OCI-LY3 (cell line): ENCODE results near the gene LRRN2.

ENCODE experiments used
- EZH2phosphoT487 ChIP-seq: fragments of 200-600 bp; shearing (Covaris generic); IDR thresholded peaks from 2 replicates; pipeline ENCODE4 v1.6.1; 2018; ENCODE audit warnings: antibody characterized with exemption, mixed run types, low read depth
- TF ChIP-seq, protein P1 (sequence below): fragments of 200-600, 300-600 bp; sonication (generic); IDR thresholded peaks from 2 replicates; pipeline ENCODE4 v1.5.1; 2014; ENCODE audit warnings: antibody characterized with exemption, low read length, low read depth

DNA sequence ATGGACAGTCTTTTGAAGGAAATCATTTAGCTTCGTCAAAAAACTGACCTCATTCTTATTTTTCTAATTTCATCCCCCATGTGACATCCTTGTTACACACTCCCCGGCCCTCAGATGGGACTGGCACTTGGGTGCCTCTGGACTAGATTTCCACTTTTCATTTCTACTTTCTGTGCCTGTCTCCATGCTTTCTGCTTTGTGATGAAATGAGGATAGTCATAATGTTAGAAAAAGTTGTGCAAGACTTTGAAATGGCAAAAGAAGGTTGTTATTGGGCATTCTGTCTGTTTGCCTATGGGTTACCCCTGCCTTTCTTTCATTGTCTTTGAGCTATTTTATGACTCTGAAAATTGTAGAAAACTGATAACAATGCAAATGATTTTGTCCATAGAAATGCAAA, 114.4 kb downstream of the LRRN2 start:
- TF ChIP-seq, protein P1, sequence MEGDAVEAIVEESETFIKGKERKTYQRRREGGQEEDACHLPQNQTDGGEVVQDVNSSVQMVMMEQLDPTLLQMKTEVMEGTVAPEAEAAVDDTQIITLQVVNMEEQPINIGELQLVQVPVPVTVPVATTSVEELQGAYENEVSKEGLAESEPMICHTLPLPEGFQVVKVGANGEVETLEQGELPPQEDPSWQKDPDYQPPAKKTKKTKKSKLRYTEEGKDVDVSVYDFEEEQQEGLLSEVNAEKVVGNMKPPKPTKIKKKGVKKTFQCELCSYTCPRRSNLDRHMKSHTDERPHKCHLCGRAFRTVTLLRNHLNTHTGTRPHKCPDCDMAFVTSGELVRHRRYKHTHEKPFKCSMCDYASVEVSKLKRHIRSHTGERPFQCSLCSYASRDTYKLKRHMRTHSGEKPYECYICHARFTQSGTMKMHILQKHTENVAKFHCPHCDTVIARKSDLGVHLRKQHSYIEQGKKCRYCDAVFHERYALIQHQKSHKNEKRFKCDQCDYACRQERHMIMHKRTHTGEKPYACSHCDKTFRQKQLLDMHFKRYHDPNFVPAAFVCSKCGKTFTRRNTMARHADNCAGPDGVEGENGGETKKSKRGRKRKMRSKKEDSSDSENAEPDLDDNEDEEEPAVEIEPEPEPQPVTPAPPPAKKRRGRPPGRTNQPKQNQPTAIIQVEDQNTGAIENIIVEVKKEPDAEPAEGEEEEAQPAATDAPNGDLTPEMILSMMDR: no peak
- no peak for TF ChIP-seq EZH2phosphoT487
